ENCODE measurements around the gene TMC5.
"Not testable (repeated sequence)": the region's sequence is repeated elsewhere in the genome, so short reads cannot be mapped to it uniquely, and the experiment has no call there.

TMC5 gene

DNA sequence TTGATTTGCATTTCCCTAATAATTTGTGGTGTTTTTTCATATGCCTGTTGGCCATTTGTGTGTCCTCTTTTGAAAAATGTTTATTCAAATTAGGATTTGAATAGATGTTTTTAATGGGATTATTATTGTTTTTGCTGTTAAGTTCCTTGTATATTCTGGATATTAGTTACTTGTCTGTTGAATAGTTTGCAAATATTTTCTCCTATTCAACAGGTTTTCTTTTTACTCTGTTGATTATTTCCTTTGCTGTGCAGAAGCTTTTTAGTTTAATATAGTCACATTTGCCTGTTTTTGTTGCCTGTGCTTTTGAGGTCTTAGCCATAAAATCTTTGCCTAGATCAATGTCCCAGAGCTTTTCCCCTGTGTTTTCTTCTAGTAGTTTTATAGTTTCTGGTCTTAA, 94.6 kb downstream of the TMC5 start:
- no peak for DNase-seq

DNA sequence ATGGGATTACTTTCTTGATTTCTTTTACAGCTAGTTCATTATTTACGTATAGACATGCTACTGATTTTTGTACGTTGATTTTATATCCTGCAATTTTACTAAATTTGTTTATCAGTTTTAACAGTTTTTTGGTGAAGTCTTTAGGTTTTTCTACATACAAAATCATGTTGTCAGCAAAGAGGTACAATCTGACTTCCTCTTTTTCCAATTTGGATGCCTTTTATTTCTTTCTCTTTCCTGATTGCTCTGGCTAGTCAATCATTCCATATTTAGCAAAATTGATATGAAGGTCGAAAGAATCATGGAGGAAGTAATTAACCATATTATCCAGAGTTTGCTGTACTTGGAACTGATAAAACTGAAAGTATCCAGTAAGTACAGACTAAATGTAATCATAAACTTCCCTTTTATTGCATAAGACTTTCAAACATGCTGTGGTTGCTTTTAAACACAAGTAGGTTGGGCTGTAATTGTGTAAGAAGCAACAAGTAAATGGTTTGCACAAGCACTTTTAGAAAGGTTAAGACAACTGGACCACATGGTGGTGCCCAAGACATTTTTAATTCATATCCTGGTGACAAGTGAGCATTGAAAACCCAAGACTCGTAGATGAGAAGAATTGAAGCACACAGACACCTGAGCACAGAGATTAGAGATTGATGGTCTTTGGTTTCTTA, 95.8 kb downstream of the TMC5 start:
- no peak for DNase-seq

DNA sequence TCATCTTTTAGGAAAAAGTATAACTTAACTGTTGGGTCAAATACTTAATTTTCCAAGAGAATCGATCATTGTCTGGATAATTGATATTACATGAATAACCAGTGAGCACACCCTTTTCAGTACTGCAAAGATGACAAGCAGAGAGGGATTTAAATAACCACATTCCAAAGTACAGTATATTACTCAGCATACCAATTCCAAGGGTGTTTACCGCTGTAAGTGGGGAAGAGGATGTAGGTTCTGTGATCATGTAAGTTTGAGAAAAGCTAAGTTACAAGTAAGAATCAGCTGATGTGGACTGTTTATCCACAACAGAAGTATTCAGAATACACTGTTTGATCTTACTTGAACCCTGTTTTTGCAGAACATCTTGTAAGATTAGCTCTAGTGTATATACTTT, 98.1 kb downstream of the TMC5 start:
- DNase-seq = no peak

- no peak for DNase-seq
Measured at GRCh38 chr16:19517424-19518089, 99.9 kb downstream of the TMC5 start.

DNA sequence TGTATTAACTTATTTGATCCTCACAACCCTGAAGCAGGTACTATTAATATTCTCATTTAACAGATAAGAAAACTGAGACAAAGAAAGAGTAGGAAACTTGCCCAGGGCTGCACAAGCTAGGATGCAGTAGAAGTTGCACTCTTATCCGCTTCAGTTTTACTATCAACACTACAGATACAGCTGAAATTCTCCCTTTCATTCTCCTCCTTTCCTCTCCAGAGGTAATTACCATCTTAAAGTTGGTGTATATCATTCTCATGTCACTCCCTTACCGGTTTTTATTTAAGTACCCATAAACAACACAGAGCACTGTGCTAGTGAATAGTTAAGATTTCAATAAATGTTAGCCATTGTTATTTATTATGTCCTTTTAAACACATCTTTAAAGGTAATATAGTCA, 100.7 kb downstream of the TMC5 start:
- DNase-seq = no peak

DNA sequence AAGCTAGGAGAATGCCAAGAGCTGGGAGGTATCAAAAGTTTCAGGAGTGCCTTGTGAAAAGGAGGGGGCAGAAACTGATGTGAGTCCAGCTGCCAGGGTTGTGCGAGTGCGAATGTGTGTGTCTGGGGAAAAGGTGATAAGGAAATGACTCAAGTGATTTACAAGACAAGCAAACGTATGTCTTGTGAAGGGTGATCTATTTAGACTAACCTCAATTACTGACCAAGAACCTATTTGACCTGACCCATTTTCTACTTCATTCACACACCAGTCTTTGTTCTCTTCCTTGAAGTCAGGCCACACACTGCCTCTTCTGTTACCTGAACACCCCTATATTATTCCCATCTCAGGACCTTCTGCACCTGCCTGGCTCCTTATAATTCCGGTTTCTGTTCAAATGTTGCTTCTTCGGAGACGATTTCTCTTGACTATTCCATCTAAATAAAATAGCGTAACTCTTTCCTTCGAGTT, 103.2 kb downstream of the TMC5 start:
- no peak for DNase-seq

DNA sequence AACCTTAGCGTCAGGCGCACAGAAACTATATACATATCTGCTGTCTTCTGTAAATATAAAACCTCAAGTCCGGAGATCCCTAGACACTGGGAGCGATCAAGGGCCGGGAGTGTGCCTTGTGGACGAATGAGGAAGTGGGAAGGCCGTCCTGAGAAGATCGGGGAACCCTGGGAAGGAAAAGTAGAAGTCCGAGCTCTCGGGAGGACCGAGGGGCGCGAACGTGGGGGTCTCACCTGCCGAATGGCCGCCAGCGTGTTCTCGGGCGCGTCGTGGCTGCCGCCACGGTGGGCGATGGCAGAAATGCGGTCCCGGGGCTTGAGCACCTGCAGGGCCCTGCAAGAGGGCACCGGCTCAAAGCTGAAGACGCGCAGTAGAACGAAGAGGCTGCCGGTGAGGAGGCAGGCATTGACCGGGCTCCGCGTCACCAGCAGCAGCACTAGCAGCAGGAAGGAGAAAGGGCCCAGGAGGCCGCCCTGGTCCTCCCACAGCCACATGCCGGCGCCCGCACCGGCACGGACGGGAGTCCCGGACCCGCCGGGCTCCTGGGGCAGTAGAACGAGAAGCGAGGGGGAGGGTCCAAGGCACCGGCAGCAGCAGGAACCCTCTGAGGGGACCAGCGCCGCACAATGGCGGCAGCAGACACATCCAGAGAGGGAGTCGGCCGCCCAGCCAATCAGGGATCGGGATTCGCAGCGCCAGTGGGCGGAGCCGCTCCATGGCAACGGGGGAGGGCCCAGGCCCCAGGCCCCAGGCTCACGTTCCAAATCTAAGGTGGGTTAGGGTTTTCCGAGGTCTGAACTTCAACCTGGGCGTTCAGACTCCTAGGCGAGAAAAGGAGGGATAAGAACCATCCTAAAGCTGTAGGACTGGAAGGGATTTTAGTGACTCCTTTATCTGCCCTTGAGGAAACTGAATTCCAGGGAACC, 104.1 kb downstream of the TMC5 start, which contains the start of gene GDE1:
Gene GDE1, minus strand, starts transcription at position 628 of the 926 bp plus-strand sequence. Its CDS starts 134 bp downstream, at position 494.
- peak; percentile 89 for DNase-seq

DNA sequence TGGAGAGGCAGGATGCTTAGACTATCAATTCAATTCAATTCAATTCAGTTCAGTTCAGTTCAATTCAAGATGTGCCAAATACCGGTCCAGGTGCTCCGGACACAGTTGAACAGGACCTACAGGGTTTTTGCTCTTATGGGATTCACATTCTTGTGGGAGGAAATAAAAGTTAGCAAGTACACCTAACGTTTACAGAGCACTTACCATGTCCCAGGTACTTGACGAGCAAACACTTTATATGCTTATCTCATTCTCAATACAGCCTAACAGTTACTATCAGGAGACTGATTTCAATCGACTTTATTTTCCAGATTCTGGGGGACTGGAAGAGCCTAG, 104.7 kb downstream of the TMC5 start:
- no peak for DNase-seq

- DNase-seq = no peak
Measured at GRCh38 chr16:19522760-19523159, 105.1 kb downstream of the TMC5 start.

- no peak for DNase-seq
Measured at GRCh38 chr16:19523184-19523558, 105.5 kb downstream of the TMC5 start.

GRCh38 chr16:19523559-19524355, 106.1 kb downstream of the TMC5 start, which contains the start of gene CCP110:
Gene CCP110, plus strand, starts transcription at chr16:19523942. Its CDS starts 3,940 bp downstream, at chr16:19527882.
- DNase-seq = peak; percentile 94

DNA sequence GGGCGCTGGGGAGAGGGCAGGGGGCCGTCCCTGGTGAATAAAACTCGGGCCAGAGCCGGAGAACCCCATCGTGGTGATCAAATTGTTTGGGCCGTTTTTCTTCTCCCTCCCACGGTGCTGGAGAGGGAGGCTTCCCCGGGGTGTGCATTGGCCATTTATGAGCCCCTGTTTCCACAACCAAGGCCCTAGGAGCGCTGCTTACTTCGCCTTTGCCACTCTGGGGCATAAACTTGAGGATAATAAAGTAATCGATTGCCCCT, 106.6 kb downstream of the TMC5 start:
- no peak for DNase-seq

DNA sequence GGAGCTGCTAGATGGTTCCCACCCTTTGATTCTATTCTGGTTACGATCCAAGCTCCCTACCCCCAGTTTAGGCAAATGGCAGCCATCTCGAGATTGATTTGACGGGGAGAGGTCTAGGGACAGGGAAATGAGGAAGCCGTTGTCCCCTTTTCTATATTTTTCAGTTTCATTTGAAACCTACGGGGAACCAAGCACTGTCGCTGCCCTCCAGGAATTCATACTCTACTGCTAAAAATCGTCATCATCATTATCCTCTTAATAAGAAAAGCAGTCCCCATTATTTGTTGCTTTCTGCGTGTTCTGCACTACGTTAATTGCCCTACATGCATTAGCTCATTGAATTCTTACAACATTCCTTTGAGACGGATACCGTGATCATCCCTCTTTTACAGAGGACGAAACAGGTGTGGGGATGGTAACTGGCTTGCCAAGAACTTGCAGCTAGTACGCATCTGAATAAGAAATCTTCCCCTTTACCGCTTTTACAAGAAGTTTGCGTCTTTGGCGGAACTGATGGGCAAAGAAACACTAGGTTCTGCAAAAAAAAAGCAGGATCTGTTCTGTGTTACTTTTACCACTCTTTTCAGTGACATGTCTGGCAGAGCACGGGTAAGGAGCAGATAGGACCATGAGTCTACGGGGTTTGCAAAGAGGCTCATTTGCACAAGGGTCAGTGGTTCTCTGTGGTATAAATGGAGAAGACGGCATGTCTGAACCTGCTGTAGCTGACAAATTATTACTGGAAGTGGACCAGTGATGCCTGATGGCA, 107.1 kb downstream of the TMC5 start:
- peak; percentile 22 for DNase-seq

DNA sequence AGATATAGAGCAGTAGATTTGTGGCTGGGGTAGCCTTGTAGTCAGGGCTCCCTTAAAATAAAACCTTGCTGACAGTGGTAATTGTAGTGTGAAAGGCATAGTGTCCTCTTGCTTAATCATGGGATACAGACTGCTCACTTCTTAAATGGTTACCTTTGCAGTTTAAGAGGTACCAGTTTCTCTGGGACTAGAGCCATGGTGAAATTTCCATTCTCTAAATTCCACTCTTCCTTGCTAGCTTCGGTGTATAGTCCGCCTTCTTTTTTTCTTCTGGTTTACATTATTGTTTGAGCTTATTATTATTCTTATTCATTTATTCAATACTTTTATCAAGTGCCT, 107.7 kb downstream of the TMC5 start:
- DNase-seq = no peak

DNA sequence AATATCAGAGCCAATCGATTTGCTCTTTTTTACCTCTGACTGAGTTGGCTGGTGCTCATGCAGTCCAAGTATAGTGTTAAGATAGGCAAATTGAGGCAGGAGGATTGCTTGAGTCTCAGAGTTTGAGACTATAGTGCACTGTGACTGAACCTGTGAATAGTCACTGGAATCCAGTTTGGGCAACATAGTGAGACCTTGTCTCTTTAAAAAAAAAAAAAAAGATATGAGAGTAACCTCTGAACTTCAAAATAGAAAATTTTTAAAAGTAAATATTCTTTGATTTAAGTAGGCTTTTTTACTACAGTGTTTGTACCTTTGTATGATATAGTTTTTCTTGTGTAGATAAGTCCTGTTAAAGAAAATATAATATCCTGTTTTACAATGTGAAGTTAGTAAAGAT, 109.5 kb downstream of the TMC5 start:
- DNase-seq = no peak

DNA sequence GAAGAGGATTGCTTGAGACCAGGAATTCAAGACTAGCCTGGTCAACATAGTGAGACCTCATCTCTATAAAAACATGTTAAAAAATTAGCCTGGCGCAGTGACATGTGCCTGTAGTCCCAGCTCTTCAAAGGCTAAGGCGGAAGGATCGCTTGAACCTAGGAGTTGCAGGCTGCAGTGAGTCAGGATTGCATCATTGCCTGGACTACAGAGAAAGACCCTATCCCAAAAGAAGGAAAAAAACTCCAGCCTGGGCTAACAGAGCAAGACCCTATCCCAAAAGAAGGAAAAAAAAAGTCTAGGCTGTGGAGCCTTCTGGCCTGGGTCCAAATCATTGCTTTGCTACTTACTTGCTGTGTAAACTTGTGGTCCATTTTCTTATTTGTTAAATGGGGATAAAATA, 111.0 kb downstream of the TMC5 start:
- no peak for DNase-seq

DNA sequence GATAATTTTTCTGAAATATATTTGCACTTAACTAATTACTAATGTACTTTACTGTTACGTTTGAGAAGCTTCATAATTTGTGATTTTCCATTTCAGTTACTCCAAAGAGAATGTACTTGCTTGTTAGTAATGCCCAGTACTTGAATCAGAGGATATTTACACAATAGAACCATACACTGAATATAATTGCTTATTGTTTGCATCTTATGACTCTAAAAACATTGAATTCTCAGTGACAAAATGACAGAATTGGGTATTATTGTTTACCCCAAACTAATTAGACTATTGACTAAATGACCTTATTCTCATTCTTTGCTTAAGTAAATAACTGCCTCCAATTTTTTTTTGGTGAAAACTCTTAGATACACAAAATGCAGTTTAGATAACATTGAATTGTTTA, 114.9 kb downstream of the TMC5 start:
- DNase-seq = no peak

DNA sequence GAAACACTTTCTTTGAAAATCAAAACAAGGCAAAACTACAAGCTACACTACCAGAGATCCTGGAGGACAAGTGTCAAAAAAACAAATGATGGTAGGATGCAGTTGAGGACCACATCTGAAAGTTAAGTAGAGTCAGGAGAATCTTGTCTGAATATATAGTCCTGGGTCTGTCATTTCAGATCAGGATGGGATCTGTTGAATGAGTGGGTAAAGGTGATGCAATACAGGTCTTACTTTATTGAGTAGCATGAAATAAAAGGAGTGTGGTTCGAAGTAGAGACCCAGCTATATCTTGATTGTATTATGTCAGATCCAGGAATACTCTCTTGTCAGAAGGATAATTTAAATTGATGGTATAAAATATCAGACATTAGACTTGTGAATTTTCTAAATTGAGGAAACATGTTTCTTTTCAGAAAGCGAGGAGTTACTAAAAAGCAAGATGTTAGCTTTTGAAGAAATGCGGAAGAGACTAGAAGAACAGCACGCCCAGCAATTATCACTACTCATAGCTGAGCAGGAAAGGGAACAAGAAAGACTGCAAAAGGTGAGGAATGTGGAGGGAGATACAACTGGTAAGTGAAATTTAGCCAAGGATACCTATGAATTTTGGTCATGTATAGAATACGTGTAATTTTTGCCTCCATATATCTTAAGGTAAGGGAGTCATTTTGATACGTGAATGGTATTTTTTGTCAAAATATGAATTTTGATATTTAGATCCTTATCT, 122.7 kb downstream of the TMC5 start:
- DNase-seq = no peak

GRCh38 chr16:19542138-19542821, 124.6 kb downstream of the TMC5 start:
- no peak for DNase-seq

- not testable (repeated sequence) for DNase-seq
Measured at GRCh38 chr16:19543278-19543996, 125.8 kb downstream of the TMC5 start.

Data from KG1 (cell line).